Parathyroid adenoma (tissue), 2 donors: Measurements from ENCODE around the gene PI4KA.

Source experiments
- H2AFZ ChIP-seq: fragments of 300-600 bp; sonication (generic); one replicate; pipeline ENCODE4 v1.7.0; 2017; ENCODE audit warnings: antibody characterized with exemption, mild to moderate bottlenecking
- H3K27ac ChIP-seq: fragments of 300-600 bp; sonication (generic); one replicate; pipeline ENCODE4 v1.7.0; 2017
- H3K27me3 ChIP-seq: fragments of 300-600 bp; sonication (generic); one replicate; pipeline ENCODE4 v1.7.0; 2017; ENCODE audit warnings: low read length; ENCODE audit not compliant: control insufficient read depth, insufficient read depth
- H3K36me3 ChIP-seq: fragments of 300-600 bp; sonication (generic); one replicate; pipeline ENCODE4 v1.7.0; 2017; ENCODE audit warnings: low read length; ENCODE audit not compliant: control insufficient read depth, insufficient read depth
- H3K4me1 ChIP-seq: fragments of 300-600 bp; sonication (generic); one replicate; pipeline ENCODE4 v1.7.0; 2017; ENCODE audit warnings: control low read depth
- H3K4me2 ChIP-seq: fragments of 300-600 bp; sonication (generic); one replicate; pipeline ENCODE4 v1.7.0; 2017; ENCODE audit warnings: low read length
- H3K4me3 ChIP-seq: fragments of 300-600 bp; sonication (generic); one replicate; pipeline ENCODE4 v1.7.0; 2017; ENCODE audit warnings: low read depth, low read length
- H3K79me2 ChIP-seq: fragments of 300-600 bp; sonication (generic); one replicate; pipeline ENCODE4 v1.7.0; 2017; ENCODE audit warnings: control low read depth
- H3K9ac ChIP-seq: fragments of 300-600 bp; sonication (generic); one replicate; pipeline ENCODE4 v1.7.0; 2017; ENCODE audit warnings: mild to moderate bottlenecking
- H3K9me3 ChIP-seq: fragments of 300-600 bp; sonication (generic); one replicate; pipeline ENCODE4 v1.7.0; 2017; ENCODE audit warnings: low read length; ENCODE audit not compliant: control insufficient read depth
- TF ChIP-seq, protein P1 (sequence below): fragments of 300-600 bp; sonication (generic); IDR thresholded peaks from one replicate; pipeline ENCODE4 v1.7.0; 2017; ENCODE audit warnings: antibody characterized with exemption, mild to moderate bottlenecking
- donor health status: primary hyperparathyroidism.

Gene PI4KA

GRCh38 chr22:20794650-20795413 is 63.8 kb downstream of the PI4KA start:
- no peaks in the 10 kb centered on the region for H3K36me3 ChIP-seq
- H3K27me3 ChIP-seq: no peaks in the 10 kb centered on the region
- H3K4me1 ChIP-seq: no peaks in the 10 kb centered on the region
- TF ChIP-seq, protein P1, sequence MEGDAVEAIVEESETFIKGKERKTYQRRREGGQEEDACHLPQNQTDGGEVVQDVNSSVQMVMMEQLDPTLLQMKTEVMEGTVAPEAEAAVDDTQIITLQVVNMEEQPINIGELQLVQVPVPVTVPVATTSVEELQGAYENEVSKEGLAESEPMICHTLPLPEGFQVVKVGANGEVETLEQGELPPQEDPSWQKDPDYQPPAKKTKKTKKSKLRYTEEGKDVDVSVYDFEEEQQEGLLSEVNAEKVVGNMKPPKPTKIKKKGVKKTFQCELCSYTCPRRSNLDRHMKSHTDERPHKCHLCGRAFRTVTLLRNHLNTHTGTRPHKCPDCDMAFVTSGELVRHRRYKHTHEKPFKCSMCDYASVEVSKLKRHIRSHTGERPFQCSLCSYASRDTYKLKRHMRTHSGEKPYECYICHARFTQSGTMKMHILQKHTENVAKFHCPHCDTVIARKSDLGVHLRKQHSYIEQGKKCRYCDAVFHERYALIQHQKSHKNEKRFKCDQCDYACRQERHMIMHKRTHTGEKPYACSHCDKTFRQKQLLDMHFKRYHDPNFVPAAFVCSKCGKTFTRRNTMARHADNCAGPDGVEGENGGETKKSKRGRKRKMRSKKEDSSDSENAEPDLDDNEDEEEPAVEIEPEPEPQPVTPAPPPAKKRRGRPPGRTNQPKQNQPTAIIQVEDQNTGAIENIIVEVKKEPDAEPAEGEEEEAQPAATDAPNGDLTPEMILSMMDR: no peak
- no peak overlapping the region for H3K9ac ChIP-seq
- no peak overlapping the region for H3K4me2 ChIP-seq
- H3K9me3 ChIP-seq: no peaks in the 10 kb centered on the region
- no peak overlapping the region for H3K27ac ChIP-seq
- no peaks in the 10 kb centered on the region for H3K79me2 ChIP-seq
- H2AFZ ChIP-seq: no peak overlapping the region
- no peak overlapping the region for H3K4me3 ChIP-seq

GRCh38 chr22:20793748-20794649 is 64.6 kb downstream of the PI4KA start:
- Histone ChIP-seq H3K79me2 (no peaks in the 10 kb centered on the region), H3K36me3 (no peaks in the 10 kb centered on the region), H3K4me3 (no peak overlapping the region), H3K9me3 (no peaks in the 10 kb centered on the region), H3K4me1 (no peaks in the 10 kb centered on the region), H3K9ac (no peak overlapping the region), H3K27me3 (no peaks in the 10 kb centered on the region), H3K4me2 (no peak overlapping the region), H3K27ac (no peak overlapping the region), H2AFZ (no peak overlapping the region)
- TF ChIP-seq, protein P1: no peak

GRCh38 chr22:20792966-20793728 is 65.5 kb downstream of the PI4KA start:
- H3K27ac ChIP-seq: no peak overlapping the region

DNA sequence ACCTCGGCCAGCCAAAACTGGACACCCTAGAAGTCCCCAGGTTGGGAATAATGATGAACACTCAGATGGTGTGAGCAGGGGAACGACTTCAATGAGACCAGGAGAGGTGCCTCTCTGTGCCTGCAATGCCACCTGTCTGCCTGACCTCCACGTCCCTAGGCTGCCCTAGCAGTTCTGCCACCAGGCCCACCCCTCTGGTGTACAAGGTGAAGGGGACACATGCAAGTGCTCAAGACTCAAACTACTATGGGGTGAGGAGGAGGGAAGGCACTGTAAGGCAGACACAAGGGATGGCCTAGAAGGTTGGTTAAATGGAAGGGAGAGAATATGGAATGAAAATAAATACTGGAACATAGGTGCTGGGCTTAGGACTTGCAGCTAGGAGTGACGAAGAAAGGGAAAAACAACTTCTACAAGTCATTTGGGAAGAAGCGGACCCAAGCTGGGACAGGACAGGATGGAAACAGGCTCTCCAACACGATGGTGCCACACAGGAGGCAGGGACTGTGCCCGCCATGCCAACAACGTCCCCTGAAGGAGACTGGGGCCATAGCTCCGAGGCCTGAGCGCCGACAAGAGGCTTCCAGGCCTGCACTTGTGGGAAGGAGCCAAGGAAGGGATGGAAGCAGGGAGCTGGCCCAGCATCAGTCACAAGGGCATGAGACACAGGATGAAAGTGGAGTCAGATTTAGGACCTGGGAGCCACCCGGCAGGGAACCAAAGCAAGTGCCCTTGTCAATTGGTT is 66.2 kb downstream of the PI4KA start:
- no peaks in the 10 kb centered on the region for H3K36me3 ChIP-seq
- TF ChIP-seq, protein P1: no peak
- no peak overlapping the region for H2AFZ ChIP-seq
- H3K27ac ChIP-seq: no peak overlapping the region
- H3K27me3 ChIP-seq: no peaks in the 10 kb centered on the region
- H3K4me1 ChIP-seq: no peaks in the 10 kb centered on the region
- H3K4me3 ChIP-seq: no peak overlapping the region
- H3K4me2 ChIP-seq: no peak overlapping the region
- no peaks in the 10 kb centered on the region for H3K9me3 ChIP-seq
- H3K79me2 ChIP-seq: no peaks in the 10 kb centered on the region
- no peak overlapping the region for H3K9ac ChIP-seq

More at GRCh38 chr22:20792966-20793728, 65.5 kb downstream of the PI4KA start:
- Histone ChIP-seq H3K9me3 (no peaks in the 10 kb centered on the region), H3K4me2 (no peak overlapping the region), H3K4me1 (no peaks in the 10 kb centered on the region), H3K4me3 (no peak overlapping the region), H2AFZ (no peak overlapping the region), H3K27me3 (no peaks in the 10 kb centered on the region), H3K9ac (no peak overlapping the region), H3K79me2 (no peaks in the 10 kb centered on the region), H3K36me3 (no peaks in the 10 kb centered on the region)
- TF ChIP-seq, protein P1: no peak
